NT2/D1 (cell line): ENCODE measurements around the gene TMEM94.

Source experiments
- SUZ12 ChIP-seq: IDR thresholded peaks from 2 replicates; pipeline ENCODE4 v1.6.1; 2011; ENCODE audit not compliant: insufficient read length, insufficient read depth; ENCODE audit errors: extremely low read depth
- YY1 ChIP-seq: IDR thresholded peaks from 2 replicates; pipeline ENCODE4 v1.6.1; 2011; ENCODE audit not compliant: insufficient read length, insufficient read depth
- ZNF274 ChIP-seq: IDR thresholded peaks from 2 replicates; pipeline ENCODE4 v1.6.1; 2011; ENCODE audit warnings: mild to moderate bottlenecking, low read depth, low read length

GRCh38 chr17:75475851-75476250 lies 19.4 kb downstream of the TMEM94 start:
- no peak for TF ChIP-seq ZNF274
- TF ChIP-seq YY1: no peak
- no peak for TF ChIP-seq SUZ12
